Measurements from ENCODE around the gene FABP3.

Gene FABP3

DNA sequence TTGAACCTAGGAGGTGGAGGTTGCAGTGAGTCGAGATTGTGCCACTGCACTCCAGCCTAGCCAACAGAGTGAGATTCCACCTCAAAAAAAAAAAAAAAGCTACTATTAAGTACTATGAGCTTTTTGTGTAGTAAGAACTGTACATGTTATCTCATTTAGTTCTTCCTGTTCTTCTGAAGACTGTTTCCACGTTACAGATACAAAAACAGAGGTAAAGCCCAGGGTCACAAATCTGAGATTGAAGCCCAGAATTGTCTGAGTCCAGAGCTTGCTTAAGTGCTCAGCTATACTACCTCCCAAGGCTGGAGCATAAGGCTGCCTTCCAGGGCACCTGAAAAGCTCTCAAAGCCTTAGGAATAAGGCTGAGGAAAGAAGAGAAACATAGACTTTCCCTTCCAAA, 2.9 kb downstream of the FABP3 start:
- H3K27me3 Mint-ChIP-seq (ENCODE audit: low read depth) = no peaks in the 10 kb centered on the region

DNA sequence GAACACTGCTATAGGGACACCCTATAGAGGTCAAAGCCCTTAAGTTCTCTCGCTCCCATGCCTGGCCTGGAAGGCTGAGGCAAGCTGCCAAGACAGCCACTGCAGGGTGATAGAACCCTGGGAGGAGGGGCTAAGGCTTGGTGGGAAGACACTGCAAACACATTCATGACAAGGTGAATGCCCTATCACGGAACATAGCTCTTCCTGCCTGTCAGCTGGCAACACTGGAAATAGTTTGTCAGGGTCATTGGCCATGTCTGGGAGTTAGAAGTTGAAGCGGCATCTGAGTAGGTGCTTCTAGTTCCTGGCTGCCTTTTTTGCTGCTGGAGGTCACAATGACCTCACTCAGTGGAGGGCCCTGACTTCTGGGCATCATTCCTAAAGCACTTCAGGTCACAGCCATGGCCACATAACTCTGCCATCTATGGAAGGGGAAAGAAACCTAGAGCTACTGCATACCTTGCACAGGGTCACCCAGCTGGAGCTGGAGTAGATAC, 4.2 kb downstream of the FABP3 start:
- H3K4me1 Mint-ChIP-seq = peaks cover 52% of the 10 kb centered on the region
- H3K27ac Mint-ChIP-seq = peak overlapping the region in 1 of 3 experiments; percentile 38
- no peaks in the 10 kb centered on the region for H3K9me3 Mint-ChIP-seq
- TF ChIP-seq, protein P1, sequence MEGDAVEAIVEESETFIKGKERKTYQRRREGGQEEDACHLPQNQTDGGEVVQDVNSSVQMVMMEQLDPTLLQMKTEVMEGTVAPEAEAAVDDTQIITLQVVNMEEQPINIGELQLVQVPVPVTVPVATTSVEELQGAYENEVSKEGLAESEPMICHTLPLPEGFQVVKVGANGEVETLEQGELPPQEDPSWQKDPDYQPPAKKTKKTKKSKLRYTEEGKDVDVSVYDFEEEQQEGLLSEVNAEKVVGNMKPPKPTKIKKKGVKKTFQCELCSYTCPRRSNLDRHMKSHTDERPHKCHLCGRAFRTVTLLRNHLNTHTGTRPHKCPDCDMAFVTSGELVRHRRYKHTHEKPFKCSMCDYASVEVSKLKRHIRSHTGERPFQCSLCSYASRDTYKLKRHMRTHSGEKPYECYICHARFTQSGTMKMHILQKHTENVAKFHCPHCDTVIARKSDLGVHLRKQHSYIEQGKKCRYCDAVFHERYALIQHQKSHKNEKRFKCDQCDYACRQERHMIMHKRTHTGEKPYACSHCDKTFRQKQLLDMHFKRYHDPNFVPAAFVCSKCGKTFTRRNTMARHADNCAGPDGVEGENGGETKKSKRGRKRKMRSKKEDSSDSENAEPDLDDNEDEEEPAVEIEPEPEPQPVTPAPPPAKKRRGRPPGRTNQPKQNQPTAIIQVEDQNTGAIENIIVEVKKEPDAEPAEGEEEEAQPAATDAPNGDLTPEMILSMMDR (IDR thresholded peaks at IDR 0.05; ENCODE audit: unreplicated experiment in 3 of 3) = no peak
- H3K36me3 Mint-ChIP-seq (ENCODE audit: low read depth) = peaks cover 26% of the 10 kb centered on the region
- no peak overlapping the region for H3K4me3 Mint-ChIP-seq
- H3K27me3 Mint-ChIP-seq (ENCODE audit: low read depth) = no peaks in the 10 kb centered on the region

More for the DNA sequence above, 2.9 kb downstream of the FABP3 start:
- Mint-ChIP-seq H3K36me3 (ENCODE audit: low read depth) (peaks cover 15% of the 10 kb centered on the region), H3K27ac (peak overlapping the region in 2 of 3 experiments; percentile 62 to 98), H3K9me3 (no peaks in the 10 kb centered on the region), H3K4me3 (no peak overlapping the region), H3K4me1 (peaks cover 54% of the 10 kb centered on the region)
- TF ChIP-seq, protein P1 (IDR thresholded peaks at IDR 0.05; ENCODE audit: unreplicated experiment in 3 of 3) = no peak

DNA sequence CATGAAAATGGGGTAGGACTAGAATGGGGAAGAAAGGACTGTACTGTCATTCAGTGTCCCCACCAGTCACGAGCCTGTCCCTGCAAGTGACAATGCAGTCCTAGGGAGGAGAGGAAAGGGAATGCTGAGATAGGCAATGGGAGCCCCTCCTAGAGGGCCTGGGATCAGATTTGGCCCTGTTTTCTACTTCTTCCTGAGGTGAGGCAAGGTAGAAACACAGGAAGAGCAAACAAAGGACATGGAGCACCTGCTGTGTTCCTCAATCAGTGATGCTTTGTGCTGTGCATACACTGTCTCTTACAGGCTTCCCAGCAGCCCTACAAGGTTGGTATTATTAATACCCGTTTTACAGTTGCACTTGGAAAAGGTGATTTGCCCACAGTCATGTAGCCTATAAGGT, 6.1 kb downstream of the FABP3 start:
- H3K27ac Mint-ChIP-seq = no peak overlapping the region

DNA sequence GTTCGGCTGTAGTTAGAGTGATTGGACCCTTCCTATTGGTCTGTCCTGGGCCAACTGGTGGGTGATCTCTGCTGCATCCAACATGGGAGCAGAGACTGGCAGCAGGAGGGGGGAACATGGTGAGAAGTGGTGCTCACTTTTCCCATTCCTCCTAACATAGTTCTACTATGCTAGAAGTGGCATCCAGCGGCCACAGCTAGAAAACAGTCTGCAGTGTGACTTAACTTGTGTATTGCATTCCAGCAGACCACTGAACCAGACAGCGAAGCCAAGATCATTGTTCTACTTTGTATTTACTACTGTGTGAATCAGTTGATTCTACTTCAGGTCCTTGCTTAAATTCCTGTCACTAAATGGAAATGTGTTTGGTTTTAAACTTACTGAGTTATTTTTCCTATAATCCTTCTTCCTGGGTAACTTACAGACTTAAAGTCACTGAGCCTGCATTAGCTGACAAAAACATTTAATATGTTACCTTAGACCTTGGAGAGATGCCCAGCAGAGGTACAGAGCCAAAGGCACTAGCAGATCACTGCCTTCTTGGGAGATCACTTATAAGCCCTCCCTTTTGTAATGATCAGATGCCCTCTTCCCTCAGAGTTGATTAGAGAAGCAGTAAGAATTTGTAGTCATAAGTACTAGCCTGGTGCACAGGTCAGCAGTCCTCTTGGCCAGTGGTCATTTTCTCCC, 8.2 kb downstream of the FABP3 start:
- peak overlapping the region; percentile 78 to 90 (median 90) for H3K27ac Mint-ChIP-seq
- TF ChIP-seq, protein P1 (IDR thresholded peaks at IDR 0.05; ENCODE audit: unreplicated experiment in 3 of 3) = no peak
- peaks cover 18% of the 10 kb centered on the region for H3K4me1 Mint-ChIP-seq
- no peaks in the 10 kb centered on the region for H3K27me3 Mint-ChIP-seq (ENCODE audit: low read depth)
- no peak overlapping the region for H3K4me3 Mint-ChIP-seq
- no peaks in the 10 kb centered on the region for H3K9me3 Mint-ChIP-seq
- peaks cover 45% of the 10 kb centered on the region for H3K36me3 Mint-ChIP-seq (ENCODE audit: low read depth)

More for the DNA sequence above, 6.1 kb downstream of the FABP3 start:
- H3K36me3 Mint-ChIP-seq (ENCODE audit: low read depth) = peaks cover 33% of the 10 kb centered on the region
- H3K4me1 Mint-ChIP-seq = peaks cover 34% of the 10 kb centered on the region
- no peaks in the 10 kb centered on the region for H3K9me3 Mint-ChIP-seq
- H3K4me3 Mint-ChIP-seq = no peak overlapping the region
- TF ChIP-seq, protein P1 (IDR thresholded peaks at IDR 0.05; ENCODE audit: unreplicated experiment in 3 of 3) = no peak
- H3K27me3 Mint-ChIP-seq (ENCODE audit: low read depth) = no peaks in the 10 kb centered on the region

GRCh38 chr1:31362032-31362431, 10.8 kb downstream of the FABP3 start:
- TF ChIP-seq, protein P1 (IDR thresholded peaks at IDR 0.05; ENCODE audit: unreplicated experiment in 3 of 3) = no peak
- Mint-ChIP-seq H3K27me3 (ENCODE audit: low read depth) (no peaks in the 10 kb centered on the region), H3K9me3 (no peaks in the 10 kb centered on the region), H3K27ac (no peak overlapping the region), H3K4me3 (no peak overlapping the region), H3K36me3 (ENCODE audit: low read depth) (peaks cover 57% of the 10 kb centered on the region), H3K4me1 (peaks cover 13% of the 10 kb centered on the region)

GRCh38 chr1:31361607-31362006, 11.3 kb downstream of the FABP3 start:
- Mint-ChIP-seq H3K9me3 (no peaks in the 10 kb centered on the region), H3K27me3 (ENCODE audit: low read depth) (no peaks in the 10 kb centered on the region), H3K36me3 (ENCODE audit: low read depth) (peaks cover 59% of the 10 kb centered on the region), H3K4me3 (no peak overlapping the region), H3K27ac (no peak overlapping the region), H3K4me1 (peaks cover 13% of the 10 kb centered on the region)
- TF ChIP-seq, protein P1 (IDR thresholded peaks at IDR 0.05; ENCODE audit: unreplicated experiment in 3 of 3) = no peak

All from nephron (organoid).